WTC11 (cell line): ENCODE measurements around the gene TSPAN9. TPM values are rescaled to one million over a fixed set of nuclear protein-coding genes. Genes with fewer than 3 reads are reported as not detected.

Source experiments
- ATAC-seq: fragments of 200-7000 bp; cut with Tn5 transposase; 2 replicates; pipeline ENCODE4 v1.10.0; 2021; ENCODE audit warnings: mild to moderate bottlenecking, moderate library complexity
- CTCF ChIA-PET: fragments of 300-600 bp; sonication (Branson Sonifier 250); formaldehyde crosslinking; loops from one replicate; lab custom pipeline; 2021; ENCODE audit warnings: antibody characterized with exemption; lab: Charles Lee
- POLR2A ChIA-PET: fragments of 350-600 bp; sonication (Branson Sonifier 250); formaldehyde crosslinking; loops from one replicate; lab custom pipeline; 2021; ENCODE audit warnings: antibody characterized with exemption; lab: Charles Lee
- DNase-seq: peaks from one replicate; pipeline ENCODE4 v3.0.0; 2021; ENCODE audit warnings: low spot score
- H3K27ac Mint-ChIP-seq: 2 replicates; pipeline ENCODE4 v1.8.0; 2021; ENCODE audit warnings: mixed read lengths
- H3K27me3 Mint-ChIP-seq: 2 replicates; pipeline ENCODE4 v1.8.0; 2021; ENCODE audit warnings: low read depth, mild to moderate bottlenecking, moderate library complexity, mixed read lengths
- H3K36me3 Mint-ChIP-seq: 2 replicates; pipeline ENCODE4 v1.8.0; 2021; ENCODE audit warnings: mixed read lengths
- H3K4me1 Mint-ChIP-seq: 2 replicates; pipeline ENCODE4 v1.8.0; 2022; ENCODE audit warnings: mixed read lengths
- H3K4me3 Mint-ChIP-seq: 2 replicates; pipeline ENCODE4 v1.8.0; 2021; ENCODE audit warnings: mild to moderate bottlenecking, moderate library complexity, mixed read lengths
- H3K9me3 Mint-ChIP-seq: 2 replicates; pipeline ENCODE4 v1.8.0; 2021; ENCODE audit warnings: mixed read lengths
- ATF6 ChIP-seq: sonication (generic); formaldehyde crosslinking; IDR thresholded peaks from 2 replicates; pipeline ENCODE4 v1.8.1; 2023; ENCODE audit warnings: mild to moderate bottlenecking, missing genetic modification reagents
- CREB1 ChIP-seq: sonication (generic); formaldehyde crosslinking; IDR thresholded peaks from 2 replicates; pipeline ENCODE4 v1.8.0; 2023; ENCODE audit warnings: mild to moderate bottlenecking, missing genetic modification reagents
- CTCF ChIP-seq: fragments of 200-600 bp; IDR thresholded peaks from 2 replicates; pipeline ENCODE4 v1.8.0; 2022; ENCODE audit warnings: antibody characterized with exemption
- EMX1 ChIP-seq: fragments of 250-450 bp; sonication (Bioruptor Pico); IDR thresholded peaks from 2 replicates; pipeline ENCODE4 v1.8.0; 2021; ENCODE audit warnings: mild to moderate bottlenecking
- GRHL2 ChIP-seq: fragments of 250-450 bp; sonication (Bioruptor Pico); IDR thresholded peaks from 2 replicates; pipeline ENCODE4 v1.8.0; 2022; ENCODE audit warnings: mild to moderate bottlenecking, moderate library complexity; ENCODE audit not compliant: insufficient replicate concordance, severe bottlenecking
- IRF1 ChIP-seq: sonication (generic); formaldehyde crosslinking; IDR thresholded peaks from 2 replicates; pipeline ENCODE4 v1.8.0; 2023; ENCODE audit warnings: missing genetic modification reagents
- KAT7 ChIP-seq: sonication (generic); formaldehyde crosslinking; IDR thresholded peaks from 2 replicates; pipeline ENCODE4 v1.8.1; 2023; ENCODE audit warnings: missing genetic modification reagents, mild to moderate bottlenecking, borderline replicate concordance
- MXD4 ChIP-seq: fragments of 250-450 bp; sonication (Bioruptor Pico); IDR thresholded peaks from 2 replicates; pipeline ENCODE4 v1.8.0; 2021; ENCODE audit warnings: mild to moderate bottlenecking, moderate library complexity, borderline replicate concordance
- NR1H2 ChIP-seq: sonication (generic); formaldehyde crosslinking; IDR thresholded peaks from 2 replicates; pipeline ENCODE4 v1.9.0; 2021; ENCODE audit warnings: mild to moderate bottlenecking, moderate library complexity, missing genetic modification reagents
- NR3C1 ChIP-seq: sonication (generic); formaldehyde crosslinking; conservative IDR thresholded peaks from 2 replicates; pipeline ENCODE4 v1.8.1; 2023; ENCODE audit warnings: low read depth, mild to moderate bottlenecking, missing genetic modification reagents
- PREB ChIP-seq: sonication (generic); formaldehyde crosslinking; IDR thresholded peaks from 2 replicates; pipeline ENCODE4 v1.8.1; 2022; ENCODE audit warnings: mild to moderate bottlenecking, missing genetic modification reagents, moderate library complexity, borderline replicate concordance
- PRRX2 ChIP-seq: fragments of 250-450 bp; sonication (Bioruptor Pico); IDR thresholded peaks from 2 replicates; pipeline ENCODE4 v1.8.0; 2021; ENCODE audit warnings: mild to moderate bottlenecking
- TCF7 ChIP-seq: sonication (generic); formaldehyde crosslinking; IDR thresholded peaks from 2 replicates; pipeline ENCODE4 v1.8.0; 2022; ENCODE audit warnings: mild to moderate bottlenecking, low read depth, missing genetic modification reagents, moderate library complexity
- USF2 ChIP-seq: sonication (generic); formaldehyde crosslinking; IDR thresholded peaks from 2 replicates; pipeline ENCODE4 v1.8.1; 2023; ENCODE audit warnings: mild to moderate bottlenecking, missing genetic modification reagents, moderate library complexity
- ZNF425 ChIP-seq: fragments of 250-450 bp; sonication (Bioruptor Pico); conservative IDR thresholded peaks from 2 replicates; pipeline ENCODE4 v1.9.0; 2021; ENCODE audit warnings: mild to moderate bottlenecking
- ZSCAN18 ChIP-seq: fragments of 250-450 bp; sonication (Bioruptor Pico); IDR thresholded peaks from 2 replicates; pipeline ENCODE4 v2.1.2; 2022; ENCODE audit warnings: mild to moderate bottlenecking, moderate library complexity
- total RNA-seq: library from RNA; stranded (reverse); gene quantifications from 3 replicates; pipeline ENCODE4 v1.2.3, GENCODE V29; 2021

Gene TSPAN9
- total RNA-seq, 1 experiment from 2014 or later, result 27.6 TPM

GRCh38 chr12:3193755-3194154 is 116.6 kb downstream of the TSPAN9 start:
- H3K9me3 Mint-ChIP-seq, result no peaks in the 10 kb centered on the region
- POLR2A ChIA-PET, result no interaction called here
- no peak for DNase-seq
- no peak overlapping the region for H3K4me3 Mint-ChIP-seq
- H3K27me3 Mint-ChIP-seq, result peaks cover under 1% of the 10 kb centered on the region
- no peak overlapping the region for H3K27ac Mint-ChIP-seq
- peaks cover 22% of the 10 kb centered on the region for H3K4me1 Mint-ChIP-seq
- CTCF ChIA-PET, result interaction anchor here (0.7 to 4.2 kb wide), 8 partner anchors 9 to 107 kb away, joined by 3 to 27 read pairs (median 4); no protein-coding TSS in a partner anchor
- TF ChIP-seq PREB (no peak), KAT7 (no peak), TCF7 (CRISPR knock-in tag) (no peak), NR1H2 (CRISPR knock-in tag) (no peak), EMX1 (CRISPR knock-in tag) (no peak), ATF6 (no peak)
- TF ChIP-seq, all 79 proteins: peak for 0
- no peak for ATAC-seq
- no peaks in the 10 kb centered on the region for H3K36me3 Mint-ChIP-seq

- Mint-ChIP-seq H3K9me3 (no peaks in the 10 kb centered on the region), H3K36me3 (0 out of 2 replicates have a peak, but pooled peaks cover 3% of the 10 kb centered on the region), H3K27ac (no peak overlapping the region), H3K4me1 (peaks cover 28% of the 10 kb centered on the region), H3K4me3 (no peak overlapping the region), H3K27me3 (peaks cover 15% of the 10 kb centered on the region)
- TF ChIP-seq ZSCAN18 (no peak), PRRX2 (CRISPR knock-in tag) (no peak), NR1H2 (CRISPR knock-in tag) (no peak), ZNF425 (CRISPR knock-in tag) (no peak), NR3C1 (no peak)
- ATAC-seq (no peak), DNase-seq (no peak)
- POLR2A ChIA-PET, result interaction anchor here (0.9 kb wide), 1 partner anchor 80 kb away, joined by 3 read pairs; no protein-coding TSS in a partner anchor
- CTCF ChIA-PET, result interaction anchor here (0.8 to 4.2 kb wide), 8 partner anchors 10 to 122 kb away, joined by 3 to 27 read pairs (median 6); no protein-coding TSS in a partner anchor
These were observed 118.2 kb downstream of the TSPAN9 start for GRCh38 chr12:3195337-3195736.

GRCh38 chr12:3195859-3196483 is 118.8 kb downstream of the TSPAN9 start:
- ChIA-PET CTCF (interaction anchor here (0.7 to 4.2 kb wide), 10 partner anchors 11 to 382 kb away, joined by 3 to 27 read pairs (median 6); no protein-coding TSS in a partner anchor), POLR2A (interaction anchor here (0.9 kb wide), 1 partner anchor 79 kb away, joined by 3 read pairs; no protein-coding TSS in a partner anchor)
- Mint-ChIP-seq H3K36me3 (0 out of 2 replicates have a peak, but pooled peaks cover 3% of the 10 kb centered on the region), H3K27ac (no peak overlapping the region), H3K4me1 (peaks cover 28% of the 10 kb centered on the region), H3K4me3 (no peak overlapping the region), H3K9me3 (no peaks in the 10 kb centered on the region), H3K27me3 (peaks cover 18% of the 10 kb centered on the region)
- no peak for DNase-seq
- TF ChIP-seq MXD4, result no peak
- no peak for TF ChIP-seq CREB1 (CRISPR knock-in tag)
- no peak for TF ChIP-seq USF2 (CRISPR knock-in tag)
- no peak for TF ChIP-seq IRF1 (CRISPR knock-in tag)
- no peak for TF ChIP-seq CTCF
- TF ChIP-seq GRHL2 (CRISPR knock-in tag), result no peak
- no peak for ATAC-seq
